Subcutaneous abdominal adipose tissue (tissue), 5 donors: ENCODE data around the gene SHISA5.
"Not testable (repeated sequence)": the region's sequence is repeated elsewhere in the genome, so short reads cannot be mapped to it uniquely, and the experiment has no call there.

Experiments
- H3K27ac ChIP-seq: one replicate; pipeline ENCODE4 v1.7.0; 2013; ENCODE audit warnings: low read depth, mild to moderate bottlenecking, inconsistent platforms, low read length, moderate library complexity
- H3K27me3 ChIP-seq, 5 donors: one replicate each; pipeline ENCODE4 v1.7.0; 2013; ENCODE audit warnings: low read length in 5 of 5, inconsistent platforms in 1 of 5; ENCODE audit not compliant: control insufficient read depth in 5 of 5, insufficient read depth in 4 of 5
- H3K36me3 ChIP-seq, 5 donors: one replicate each; pipeline ENCODE4 v1.7.0; 2013; ENCODE audit warnings: low read length in 5 of 5; ENCODE audit not compliant: control insufficient read depth in 5 of 5, insufficient read depth in 5 of 5
- H3K4me1 ChIP-seq, 5 donors: one replicate each; pipeline ENCODE4 v1.7.0; 2013; ENCODE audit warnings: low read length in 5 of 5, mild to moderate bottlenecking in 3 of 5, moderate library complexity in 1 of 5; ENCODE audit not compliant: control insufficient read depth in 5 of 5, insufficient read depth in 5 of 5
- H3K4me3 ChIP-seq, 5 donors: one replicate each; pipeline ENCODE4 v1.7.0; 2013; ENCODE audit warnings: low read length in 5 of 5, low read depth in 1 of 5
- H3K9ac ChIP-seq, 5 donors: one replicate each; pipeline ENCODE4 v1.7.0; 2013; ENCODE audit warnings: low read length in 5 of 5, mild to moderate bottlenecking in 4 of 5, moderate library complexity in 3 of 5
- H3K9me3 ChIP-seq, 5 donors: one replicate each; pipeline ENCODE4 v1.7.0; 2013; ENCODE audit warnings: low read length in 5 of 5; ENCODE audit not compliant: control insufficient read depth in 5 of 5
- donor health status: healthy.
- donor health status: healthy.
- donor health status: healthy.
- donor health status: healthy.
- donor health status: healthy.

Gene SHISA5, protein sequence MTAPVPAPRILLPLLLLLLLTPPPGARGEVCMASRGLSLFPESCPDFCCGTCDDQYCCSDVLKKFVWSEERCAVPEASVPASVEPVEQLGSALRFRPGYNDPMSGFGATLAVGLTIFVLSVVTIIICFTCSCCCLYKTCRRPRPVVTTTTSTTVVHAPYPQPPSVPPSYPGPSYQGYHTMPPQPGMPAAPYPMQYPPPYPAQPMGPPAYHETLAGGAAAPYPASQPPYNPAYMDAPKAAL

DNA sequence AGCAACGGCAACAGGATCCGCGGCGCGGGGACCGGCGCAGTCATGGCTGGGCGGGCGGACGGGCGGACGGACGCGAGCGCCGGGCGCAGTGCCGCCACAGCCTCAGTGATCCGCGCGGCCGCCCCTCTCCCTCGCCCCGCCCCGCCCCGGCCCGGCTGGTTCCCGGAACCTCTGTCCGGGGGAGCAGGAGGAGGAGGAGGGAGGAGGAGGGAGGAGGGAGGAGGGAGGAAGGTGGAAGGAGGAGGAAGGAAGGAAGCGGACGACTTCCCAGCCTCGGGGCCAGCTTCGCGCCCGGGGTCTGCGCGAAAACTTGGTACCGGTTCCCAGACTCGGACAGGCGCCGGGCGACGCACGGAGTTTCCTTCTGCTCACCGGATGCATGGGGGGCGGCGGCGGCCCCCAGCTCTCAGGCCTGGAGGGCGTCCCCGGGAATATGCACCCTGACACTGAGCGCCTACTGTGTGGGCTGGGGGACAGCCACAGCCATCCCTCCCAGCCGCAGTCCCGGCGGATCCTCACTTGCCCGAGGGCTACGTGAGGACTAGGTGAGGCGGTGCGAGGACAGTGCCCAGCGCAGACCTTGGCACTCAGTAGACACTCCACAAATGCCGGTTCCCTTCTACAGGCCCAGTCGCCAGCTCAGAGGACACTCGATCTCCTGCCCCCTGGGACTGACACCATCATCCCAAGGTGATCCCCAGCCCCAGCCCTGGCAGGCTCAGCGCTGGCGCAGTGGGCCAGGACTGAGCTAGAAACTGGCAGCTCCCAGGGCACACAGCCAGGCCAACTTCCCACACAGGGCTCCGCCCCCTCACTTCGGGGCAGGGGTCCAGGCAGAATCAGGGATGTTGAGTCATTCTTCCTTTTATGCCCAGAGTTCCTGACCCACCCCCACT, at the start of gene SHISA5:
Gene SHISA5 (minus strand): TSS at position 124 of the 896 bp plus-strand sequence. CDS start 80 bp downstream, at position 44.
- H3K9me3 ChIP-seq: no peaks in the 10 kb centered on the region
- peaks cover 5 to 35% (median 22%) of the 10 kb centered on the region in 5 donors for H3K4me1 ChIP-seq
- H3K27ac ChIP-seq: peak within 1 kb of the TSS; percentile 92
- peak within 1 kb of the TSS; percentile 51 to 86 (median 75) for H3K4me3 ChIP-seq
- H3K36me3 ChIP-seq: peaks cover 0 to 14% (median 8%) of the 10 kb centered on the region in 5 donors
- H3K9ac ChIP-seq: peak within 1 kb of the TSS; percentile 16 to 93 (median 81)
- no peaks in the 10 kb centered on the region for H3K27me3 ChIP-seq

DNA sequence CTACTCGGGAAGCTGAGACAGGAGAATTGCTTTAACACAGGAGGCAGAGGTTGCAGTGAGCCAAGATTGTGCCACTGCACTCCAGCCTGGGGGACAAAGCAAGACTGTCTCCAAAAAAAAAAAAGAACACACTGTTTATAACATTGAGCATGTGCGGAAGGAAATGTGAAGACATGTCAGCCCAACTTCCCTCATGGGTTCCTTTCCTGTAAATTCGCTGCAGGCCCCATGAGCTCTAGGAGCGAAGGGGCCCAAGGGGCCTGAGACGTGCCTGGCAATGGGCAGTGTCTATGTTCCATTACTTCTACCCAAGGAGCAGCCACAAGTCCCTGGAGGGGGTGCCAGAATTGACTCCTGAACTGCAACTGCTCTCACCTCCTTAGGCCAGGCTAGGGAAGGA, 49.4 kb upstream of the SHISA5 start:
- no peak overlapping the region for H3K4me3 ChIP-seq
- no peaks in the 10 kb centered on the region for H3K36me3 ChIP-seq
- H3K27ac ChIP-seq: no peak overlapping the region
- peaks cover 0 to 38% (median 19%) of the 10 kb centered on the region in 5 donors for H3K4me1 ChIP-seq
- no peaks in the 10 kb centered on the region for H3K27me3 ChIP-seq
- H3K9ac ChIP-seq: no peak overlapping the region
- no peaks in the 10 kb centered on the region for H3K9me3 ChIP-seq

DNA sequence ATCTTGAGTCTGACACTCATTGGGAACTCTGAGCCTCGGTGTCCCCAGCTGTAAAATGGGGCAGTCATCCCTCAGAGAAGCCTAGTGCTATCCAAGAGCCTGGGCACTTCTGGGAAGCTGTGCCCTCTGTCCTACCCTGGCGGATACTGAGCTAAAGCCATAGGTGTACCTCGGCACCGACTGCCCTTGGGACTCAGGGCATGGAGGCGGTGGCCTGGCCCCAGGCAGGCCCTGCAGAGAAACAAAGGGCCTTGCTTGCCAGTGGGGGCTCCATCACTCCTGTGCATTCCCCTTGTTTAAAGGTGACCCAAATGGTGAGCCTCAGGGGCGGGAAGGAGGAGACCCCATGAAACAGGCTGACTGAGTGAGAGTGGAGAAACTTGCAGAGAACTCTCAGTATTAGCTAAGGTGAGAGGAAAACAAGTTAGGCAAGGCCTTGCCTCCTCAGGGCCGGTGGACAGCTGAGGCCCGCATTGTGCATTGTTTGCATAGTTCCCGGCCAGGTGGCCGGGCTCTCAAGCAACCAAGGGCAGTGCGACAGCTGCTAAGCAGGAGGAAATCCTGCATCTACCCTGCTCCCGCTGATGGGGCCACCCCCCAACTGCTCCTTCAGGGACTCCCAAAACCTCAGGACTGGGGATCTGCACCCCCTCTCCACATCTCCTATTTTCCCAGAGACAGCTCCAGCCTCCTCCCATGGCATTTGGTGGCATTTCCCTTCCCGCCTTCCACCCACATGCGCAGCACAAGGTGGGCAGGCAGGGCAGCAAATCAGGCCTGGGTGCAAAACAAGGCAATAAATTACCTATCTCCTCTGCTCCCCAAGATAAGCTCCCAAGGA, 48.4 kb upstream of the SHISA5 start:
- H3K27me3 ChIP-seq: no peaks in the 10 kb centered on the region
- no peak overlapping the region for H3K27ac ChIP-seq
- no peaks in the 10 kb centered on the region for H3K9me3 ChIP-seq
- H3K4me3 ChIP-seq: no peak overlapping the region
- H3K4me1 ChIP-seq: peaks cover 0 to 28% (median 15%) of the 10 kb centered on the region in 5 donors
- H3K9ac ChIP-seq: no peak overlapping the region
- H3K36me3 ChIP-seq: peaks cover 0 to under 1% (median 0%) of the 10 kb centered on the region in 5 donors

DNA sequence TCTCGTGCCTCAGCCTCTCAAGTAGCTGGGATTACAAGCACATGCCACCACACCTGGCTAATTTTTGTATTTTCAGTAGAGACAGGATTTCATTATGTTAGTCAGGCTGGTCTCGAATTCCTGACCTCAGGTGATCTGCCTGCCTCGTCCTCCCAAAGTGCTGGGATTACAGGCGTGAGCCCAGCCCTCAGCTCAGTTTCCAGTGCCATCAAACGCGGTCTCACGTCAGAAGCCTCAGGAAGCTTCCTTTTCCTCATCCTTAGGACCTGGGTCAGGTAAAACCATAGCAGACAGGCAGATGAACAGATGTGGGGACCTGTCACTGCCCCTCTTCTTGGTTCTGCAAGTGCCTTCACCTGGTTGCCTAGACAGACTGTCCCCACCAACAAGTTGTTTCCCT, 47.7 kb upstream of the SHISA5 start:
- not testable (repeated sequence) for H3K27ac ChIP-seq, H3K9ac ChIP-seq, H3K27me3 ChIP-seq, H3K9me3 ChIP-seq, H3K36me3 ChIP-seq, H3K4me3 ChIP-seq
- peaks cover 0 to 23% (median 11%) of the 10 kb centered on the region in 5 donors for H3K4me1 ChIP-seq

DNA sequence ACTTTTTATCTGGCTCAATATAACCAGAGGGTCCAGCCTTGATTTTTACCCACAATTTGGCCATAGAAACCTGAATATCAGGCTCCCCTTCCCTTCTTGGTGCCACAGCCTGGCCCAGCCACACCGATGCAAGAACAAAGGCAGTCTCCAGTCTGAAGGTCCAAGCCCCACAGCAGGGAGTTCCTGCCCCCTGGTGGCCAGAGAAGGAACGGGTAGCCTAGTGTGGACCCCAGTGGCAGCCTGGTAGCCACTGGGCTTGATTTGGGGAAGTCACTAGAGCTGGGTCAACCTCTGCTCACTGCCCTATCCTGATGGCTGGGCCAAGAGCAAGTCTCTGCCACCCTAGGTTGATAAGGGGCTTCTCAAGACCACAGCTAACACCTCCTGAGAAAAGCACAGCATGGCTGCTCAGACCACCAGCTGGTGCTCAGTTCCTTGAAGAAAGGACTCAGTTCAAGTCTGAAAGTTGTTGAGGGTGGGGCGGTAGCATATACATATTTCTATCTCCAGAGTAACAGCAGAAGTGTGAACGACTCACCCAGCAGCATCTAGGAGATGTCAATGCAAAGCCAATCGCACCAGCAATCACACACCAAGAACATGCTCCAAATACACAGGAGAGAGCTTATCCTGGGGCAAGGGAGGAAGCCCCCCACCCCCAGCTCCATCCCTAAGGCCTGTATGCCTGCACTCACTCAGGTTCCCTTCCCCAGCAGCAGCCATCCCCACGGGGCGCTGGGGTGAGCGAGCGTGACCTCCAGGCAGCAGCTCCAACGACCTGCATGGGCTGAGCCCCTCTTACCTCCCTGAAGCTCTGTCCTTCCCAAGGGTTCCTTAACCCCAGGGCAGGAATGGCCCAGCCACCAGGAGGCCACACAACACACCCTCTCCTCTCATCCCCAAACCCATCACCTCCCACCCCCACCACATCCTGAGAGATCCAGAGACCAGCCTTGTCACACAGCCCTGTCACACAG, 45.0 kb upstream of the SHISA5 start:
- H3K36me3 ChIP-seq: peaks cover 0 to 4% (median 3%) of the 10 kb centered on the region in 5 donors
- H3K27me3 ChIP-seq: no peaks in the 10 kb centered on the region
- no peak overlapping the region for H3K4me3 ChIP-seq
- H3K4me1 ChIP-seq: peaks cover 0 to 14% (median 3%) of the 10 kb centered on the region in 5 donors
- no peaks in the 10 kb centered on the region for H3K9me3 ChIP-seq
- H3K9ac ChIP-seq: no peak overlapping the region
- H3K27ac ChIP-seq: no peak overlapping the region

DNA sequence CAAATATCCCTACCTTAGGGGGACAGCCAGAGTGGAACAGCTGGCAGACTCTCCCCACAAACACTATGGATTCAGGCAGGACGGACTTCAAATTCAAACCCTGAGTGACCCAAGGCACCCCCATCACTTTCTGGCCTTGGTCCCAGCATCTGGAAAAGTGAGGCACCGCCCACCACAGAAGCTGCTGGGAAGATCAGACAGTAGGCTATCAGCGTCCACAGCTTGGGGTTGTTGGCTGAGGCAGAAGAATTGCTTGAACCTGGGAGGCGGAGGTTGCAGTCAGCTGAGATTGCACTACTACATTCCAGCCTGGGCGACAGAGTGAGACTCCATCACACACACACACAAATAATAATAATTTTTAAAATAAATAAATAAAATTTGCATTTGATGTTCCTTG, 44.2 kb upstream of the SHISA5 start:
- Histone ChIP-seq H3K27me3 (no peaks in the 10 kb centered on the region), H3K36me3 (peaks cover 0 to 4% (median 3%) of the 10 kb centered on the region in 5 donors), H3K9ac (no peak overlapping the region), H3K4me1 (peaks cover 0 to 16% (median 3%) of the 10 kb centered on the region in 5 donors), H3K4me3 (no peak overlapping the region), H3K9me3 (no peaks in the 10 kb centered on the region), H3K27ac (no peak overlapping the region)

DNA sequence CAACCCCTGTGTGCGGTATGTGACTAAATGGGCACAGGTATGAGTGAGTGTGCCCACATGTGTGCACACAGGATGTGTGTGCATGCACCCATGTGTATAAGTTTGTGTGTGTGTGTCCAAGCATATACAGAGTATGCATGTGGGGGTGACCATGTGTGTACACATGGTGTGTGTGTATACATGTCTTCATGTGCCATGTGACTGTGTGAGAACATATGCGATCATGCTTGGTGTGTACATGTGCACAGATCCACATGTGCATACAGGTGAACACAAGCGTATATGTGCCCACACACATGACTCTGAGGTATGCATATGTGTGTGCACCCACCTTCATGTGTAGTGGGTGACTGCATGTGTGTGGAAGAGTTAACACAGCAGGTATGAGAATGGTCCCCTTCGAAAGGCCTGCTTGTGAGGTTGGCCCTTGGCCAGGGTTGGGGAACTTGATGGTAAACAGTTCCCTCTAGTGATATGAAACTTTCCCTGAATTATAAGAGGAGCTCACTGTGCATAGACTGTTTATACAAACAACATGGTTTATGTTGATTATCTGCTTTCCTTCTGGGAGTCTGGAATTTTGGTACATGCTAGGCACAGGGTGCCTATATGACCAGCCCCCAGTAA, 42.3 kb upstream of the SHISA5 start:
- no peak overlapping the region for H3K4me3 ChIP-seq

DNA sequence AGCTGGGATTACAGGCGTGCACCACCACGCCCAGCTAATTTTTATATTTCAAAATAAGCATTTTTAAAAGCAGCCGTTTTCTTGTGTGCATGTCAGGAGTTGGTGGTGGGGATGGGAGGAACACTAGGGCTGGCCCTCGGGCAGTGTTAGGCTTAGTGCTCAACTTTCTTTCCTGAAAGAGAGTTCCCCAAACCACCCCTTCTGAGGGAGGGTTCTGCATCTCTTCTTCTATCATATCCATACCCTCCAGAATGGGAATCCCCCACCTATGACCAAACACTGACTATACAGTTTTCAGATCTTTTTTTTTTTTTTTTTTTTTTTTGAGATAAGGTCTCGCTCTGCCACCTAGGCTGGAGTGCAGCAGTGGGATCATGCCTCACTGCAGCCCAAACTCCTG, 40.2 kb upstream of the SHISA5 start:
- Histone ChIP-seq H3K27ac (no peak overlapping the region), H3K36me3 (peaks cover 0 to 8% (median 3%) of the 10 kb centered on the region in 5 donors), H3K4me3 (no peak overlapping the region), H3K4me1 (peaks cover 0 to 17% (median 3%) of the 10 kb centered on the region in 5 donors), H3K9ac (no peak overlapping the region), H3K9me3 (no peaks in the 10 kb centered on the region), H3K27me3 (no peaks in the 10 kb centered on the region)

More for the DNA sequence above, 42.3 kb upstream of the SHISA5 start:
- no peaks in the 10 kb centered on the region for H3K27me3 ChIP-seq
- H3K36me3 ChIP-seq: peaks cover 0 to 4% (median 3%) of the 10 kb centered on the region in 5 donors
- peaks cover 0 to 17% (median 3%) of the 10 kb centered on the region in 5 donors for H3K4me1 ChIP-seq
- no peak overlapping the region for H3K9ac ChIP-seq
- no peak overlapping the region for H3K27ac ChIP-seq
- H3K9me3 ChIP-seq: no peaks in the 10 kb centered on the region
